ENCODE data around the gene ANKRD40. TPM values are rescaled to one million over a fixed set of nuclear protein-coding genes. Genes with fewer than 3 reads are reported as not detected.
A peak's percentile ranks its signal among the peaks of the same experiment; 100 is the strongest.

ANKRD40 gene
- total RNA-seq, 4 donors from 2014 or later: 18.2 to 24.7 (median 21.4) TPM

DNA sequence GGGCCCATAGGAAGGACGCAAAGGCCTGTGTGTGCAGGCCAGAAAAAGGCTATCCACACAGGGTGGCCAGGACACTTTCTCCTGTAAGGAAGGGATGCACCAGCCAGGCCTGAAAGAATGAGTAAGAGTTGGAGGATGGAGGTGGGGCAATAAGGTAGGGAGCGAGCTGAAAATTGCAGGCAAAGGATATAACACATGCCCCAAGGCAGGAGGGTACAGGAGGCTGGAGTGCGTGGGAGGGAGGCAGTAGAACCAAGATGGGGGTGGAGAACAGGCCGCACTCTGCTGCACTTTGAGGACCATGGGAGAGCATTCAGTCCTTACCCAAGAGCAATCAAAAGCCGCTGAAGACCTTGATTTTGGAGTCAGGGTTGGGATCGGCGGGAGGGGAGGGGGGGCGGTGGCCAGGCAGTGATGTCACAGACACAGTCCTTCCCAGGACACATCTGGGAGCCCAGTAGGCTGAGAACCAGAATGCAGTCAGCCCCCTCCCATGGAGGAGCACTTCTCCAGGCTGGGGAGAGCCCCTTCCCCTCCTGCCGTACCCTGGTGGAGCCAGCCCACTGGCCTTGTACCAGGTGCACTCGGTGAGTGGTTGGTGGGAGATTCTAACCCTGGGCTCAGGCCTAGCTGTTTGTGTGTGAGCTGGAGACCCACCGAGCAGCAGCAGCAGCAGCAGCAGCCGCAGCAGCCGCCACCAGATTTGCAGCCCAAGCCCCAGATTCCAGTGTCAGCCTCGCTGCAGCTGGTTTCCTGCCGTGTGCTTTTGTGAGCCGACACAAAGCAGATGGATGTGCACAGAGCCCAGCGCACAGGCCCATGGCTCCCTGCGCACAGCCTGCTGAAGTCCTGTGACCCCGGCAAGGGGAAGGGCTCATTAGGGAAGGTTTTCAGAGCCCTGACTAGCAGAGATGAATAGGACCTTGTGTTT, 17.5 kb downstream of the ANKRD40 start:
- Histone ChIP-seq H3K9me3 (no peaks in the 10 kb centered on the region), H3K4me1 (peaks cover 0 to 86% (median 12%) of the 10 kb centered on the region in 4 donors), H3K36me3 (no peaks in the 10 kb centered on the region), H3K4me3 (no peak overlapping the region), H3K27me3 (no peaks in the 10 kb centered on the region), H3K27ac (peak overlapping the region; percentile 3 to 85 (median 70))
- no peak for DNase-seq
- TF ChIP-seq POLR2A (IDR thresholded peaks at IDR 0.05): no peak
- TF ChIP-seq, protein P1, sequence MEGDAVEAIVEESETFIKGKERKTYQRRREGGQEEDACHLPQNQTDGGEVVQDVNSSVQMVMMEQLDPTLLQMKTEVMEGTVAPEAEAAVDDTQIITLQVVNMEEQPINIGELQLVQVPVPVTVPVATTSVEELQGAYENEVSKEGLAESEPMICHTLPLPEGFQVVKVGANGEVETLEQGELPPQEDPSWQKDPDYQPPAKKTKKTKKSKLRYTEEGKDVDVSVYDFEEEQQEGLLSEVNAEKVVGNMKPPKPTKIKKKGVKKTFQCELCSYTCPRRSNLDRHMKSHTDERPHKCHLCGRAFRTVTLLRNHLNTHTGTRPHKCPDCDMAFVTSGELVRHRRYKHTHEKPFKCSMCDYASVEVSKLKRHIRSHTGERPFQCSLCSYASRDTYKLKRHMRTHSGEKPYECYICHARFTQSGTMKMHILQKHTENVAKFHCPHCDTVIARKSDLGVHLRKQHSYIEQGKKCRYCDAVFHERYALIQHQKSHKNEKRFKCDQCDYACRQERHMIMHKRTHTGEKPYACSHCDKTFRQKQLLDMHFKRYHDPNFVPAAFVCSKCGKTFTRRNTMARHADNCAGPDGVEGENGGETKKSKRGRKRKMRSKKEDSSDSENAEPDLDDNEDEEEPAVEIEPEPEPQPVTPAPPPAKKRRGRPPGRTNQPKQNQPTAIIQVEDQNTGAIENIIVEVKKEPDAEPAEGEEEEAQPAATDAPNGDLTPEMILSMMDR (IDR thresholded peaks at IDR 0.05): no peak

- H3K27ac ChIP-seq: peak overlapping the region in 1 of 4 donors; percentile 85
- no peak for TF ChIP-seq POLR2A (IDR thresholded peaks at IDR 0.05)
- DNase-seq: no peak
- H3K4me1 ChIP-seq: peaks cover 0 to 85% (median 14%) of the 10 kb centered on the region in 4 donors
- no peaks in the 10 kb centered on the region for H3K27me3 ChIP-seq
- H3K9me3 ChIP-seq: no peaks in the 10 kb centered on the region
- no peak overlapping the region for H3K4me3 ChIP-seq
- no peaks in the 10 kb centered on the region for H3K36me3 ChIP-seq
Measured at GRCh38 chr17:50689251-50689650, 18.5 kb downstream of the ANKRD40 start.

DNA sequence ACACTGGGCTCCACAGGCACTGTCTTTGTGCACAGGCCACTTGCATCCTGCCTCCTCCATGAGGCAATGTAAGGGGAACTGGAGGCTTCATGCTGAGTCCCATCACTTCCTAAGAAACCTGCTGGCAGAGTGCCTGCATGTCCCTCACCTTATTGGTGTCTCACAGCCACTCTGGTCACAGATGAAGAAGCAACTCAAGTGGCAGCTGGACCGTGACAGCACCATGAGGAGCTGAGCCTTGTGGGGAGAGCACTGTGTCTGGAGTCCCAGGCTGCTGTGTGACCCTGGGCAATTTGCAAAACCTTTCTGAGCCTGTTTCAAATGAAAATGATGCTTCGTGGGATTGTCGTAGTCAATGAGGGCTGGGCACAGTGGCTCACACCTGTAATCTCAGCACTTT, 19.5 kb downstream of the ANKRD40 start:
- no peak overlapping the region for H3K4me3 ChIP-seq
- TF ChIP-seq, protein P1 (IDR thresholded peaks at IDR 0.05): no peak
- no peak for TF ChIP-seq POLR2A (IDR thresholded peaks at IDR 0.05)
- H3K27me3 ChIP-seq: no peaks in the 10 kb centered on the region
- H3K4me1 ChIP-seq: peaks cover 0 to 88% (median 14%) of the 10 kb centered on the region in 4 donors
- H3K9me3 ChIP-seq: no peaks in the 10 kb centered on the region
- DNase-seq: no peak
- H3K27ac ChIP-seq: no peak overlapping the region
- H3K36me3 ChIP-seq: no peaks in the 10 kb centered on the region

DNA sequence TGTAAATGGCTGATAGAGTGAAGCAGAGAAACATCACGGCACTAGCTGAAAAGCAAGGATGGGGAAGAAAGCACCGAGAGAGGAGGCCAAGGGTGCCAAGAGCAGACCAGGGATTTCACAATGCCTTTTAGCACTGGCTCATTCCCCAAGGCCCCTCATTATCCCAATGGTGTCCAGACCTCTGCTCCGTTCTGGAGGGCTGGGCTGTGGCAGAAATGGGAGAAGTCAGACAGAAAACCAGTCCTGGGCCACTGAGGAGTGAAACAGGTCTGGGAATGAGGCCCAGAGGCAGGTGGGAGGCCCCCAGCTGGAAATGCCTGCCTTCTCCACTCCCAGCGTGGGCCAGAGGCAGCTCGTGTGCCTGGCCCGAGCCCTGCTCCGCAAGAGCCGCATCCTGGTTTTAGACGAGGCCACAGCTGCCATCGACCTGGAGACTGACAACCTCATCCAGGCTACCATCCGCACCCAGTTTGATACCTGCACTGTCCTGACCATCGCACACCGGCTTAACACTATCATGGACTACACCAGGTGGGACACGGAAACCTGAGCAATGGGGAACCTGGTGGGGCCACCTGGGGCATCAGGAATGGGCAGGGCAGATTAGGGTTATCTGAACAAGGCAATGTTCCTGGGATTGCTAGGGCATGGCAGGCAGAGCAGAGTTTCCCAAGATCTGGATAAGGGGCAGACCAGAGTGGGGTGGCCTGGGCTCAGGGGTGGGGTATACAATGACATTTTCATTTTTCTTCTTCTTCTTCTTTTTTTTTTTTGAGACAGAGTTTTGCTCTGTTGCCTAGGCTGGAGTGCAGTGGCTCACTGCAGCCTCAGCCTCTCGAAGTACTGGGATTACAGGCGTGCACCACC, 20.3 kb downstream of the ANKRD40 start:
- no peak for DNase-seq
- Histone ChIP-seq H3K27me3 (no peaks in the 10 kb centered on the region), H3K27ac (peak overlapping the region in 3 of 4 donors; percentile 67 to 91 (median 89)), H3K9me3 (no peaks in the 10 kb centered on the region), H3K4me3 (no peak overlapping the region), H3K4me1 (peaks cover 0 to 82% (median 14%) of the 10 kb centered on the region in 4 donors), H3K36me3 (no peaks in the 10 kb centered on the region)
- TF ChIP-seq, protein P1 (IDR thresholded peaks at IDR 0.05): no peak
- TF ChIP-seq POLR2A (IDR thresholded peaks at IDR 0.05): no peak

DNA sequence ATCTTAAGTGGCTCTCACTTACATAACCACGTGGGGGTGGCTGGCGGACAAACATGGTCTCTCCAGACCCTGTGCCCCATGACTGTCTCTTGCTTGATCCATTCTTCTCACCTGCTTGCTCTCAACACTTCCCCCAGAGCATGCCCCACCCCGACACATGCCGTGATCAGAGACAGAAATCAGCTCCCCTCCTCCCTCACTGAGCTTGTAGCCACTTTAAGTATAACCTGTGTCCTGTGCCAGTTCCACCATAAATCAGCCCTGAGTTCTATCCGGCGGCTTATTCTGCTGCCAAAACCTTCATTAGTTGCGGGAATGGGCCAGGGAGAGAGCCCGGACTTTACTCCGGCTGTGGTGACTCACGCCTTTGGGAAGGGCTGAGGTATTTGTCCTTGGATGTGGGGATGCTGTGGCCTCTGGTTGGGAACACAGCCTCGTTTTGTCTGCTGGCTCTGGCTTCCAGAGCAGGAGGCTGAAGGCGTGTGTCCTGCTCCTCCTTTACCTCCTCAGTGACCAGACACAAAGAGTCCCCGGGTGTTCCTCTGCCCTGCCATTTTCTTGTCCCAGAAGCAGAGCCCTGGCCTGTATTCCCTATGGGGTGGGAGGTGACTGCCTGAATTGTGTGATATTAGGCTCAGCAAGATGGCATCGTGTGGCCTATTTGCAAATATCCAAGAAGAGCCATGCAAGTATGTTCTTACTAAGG, 21.1 kb downstream of the ANKRD40 start:
- Histone ChIP-seq H3K27me3 (no peaks in the 10 kb centered on the region), H3K36me3 (no peaks in the 10 kb centered on the region), H3K27ac (peak overlapping the region in 3 of 4 donors; percentile 67 to 91 (median 89)), H3K4me1 (peaks cover 0 to 74% (median 11%) of the 10 kb centered on the region in 4 donors), H3K9me3 (no peaks in the 10 kb centered on the region), H3K4me3 (peak overlapping the region in 1 of 4 donors; percentile 10)
- peak; percentile 25 to 90 (median 89) for DNase-seq
- peak in 1 of 2 donors; percentile 22 for TF ChIP-seq POLR2A (IDR thresholded peaks at IDR 0.05)
- TF ChIP-seq, protein P1 (IDR thresholded peaks at IDR 0.05): no peak

Measured in Peyer's patch (tissue), 4 donors.